BE2C (cell line): ENCODE data around the gene CEP131.

Experiments used
- DNase-seq: peaks from one replicate; pipeline ENCODE4 v3.0.0-alpha.2; 2020
- H3K27me3 ChIP-seq: fragments of 250-450 bp; sonication (Bioruptor Pico); 2 replicates; pipeline ENCODE4 v1.5.1; 2020; ENCODE audit warnings: mild to moderate bottlenecking
- H3K36me3 ChIP-seq: fragments of 250-450 bp; sonication (Bioruptor Pico); 2 replicates; pipeline ENCODE4 v1.5.1; 2020; ENCODE audit warnings: mild to moderate bottlenecking
- H3K4me1 ChIP-seq: fragments of 250-450 bp; sonication (Bioruptor Pico); 2 replicates; pipeline ENCODE4 v1.5.1; 2020
- H3K4me3 ChIP-seq: 2 replicates; pipeline ENCODE4 v1.5.1; 2011; ENCODE audit warnings: low read depth, low read length
- H3K9me3 ChIP-seq: fragments of 250-450 bp; sonication (Bioruptor Pico); 2 replicates; pipeline ENCODE4 v1.5.1; 2020
- CTCF ChIP-seq: IDR thresholded peaks from 2 replicates; pipeline ENCODE4 v1.5.1; 2012; ENCODE audit warnings: mild to moderate bottlenecking, low read depth, low read length

CEP131 gene

DNA sequence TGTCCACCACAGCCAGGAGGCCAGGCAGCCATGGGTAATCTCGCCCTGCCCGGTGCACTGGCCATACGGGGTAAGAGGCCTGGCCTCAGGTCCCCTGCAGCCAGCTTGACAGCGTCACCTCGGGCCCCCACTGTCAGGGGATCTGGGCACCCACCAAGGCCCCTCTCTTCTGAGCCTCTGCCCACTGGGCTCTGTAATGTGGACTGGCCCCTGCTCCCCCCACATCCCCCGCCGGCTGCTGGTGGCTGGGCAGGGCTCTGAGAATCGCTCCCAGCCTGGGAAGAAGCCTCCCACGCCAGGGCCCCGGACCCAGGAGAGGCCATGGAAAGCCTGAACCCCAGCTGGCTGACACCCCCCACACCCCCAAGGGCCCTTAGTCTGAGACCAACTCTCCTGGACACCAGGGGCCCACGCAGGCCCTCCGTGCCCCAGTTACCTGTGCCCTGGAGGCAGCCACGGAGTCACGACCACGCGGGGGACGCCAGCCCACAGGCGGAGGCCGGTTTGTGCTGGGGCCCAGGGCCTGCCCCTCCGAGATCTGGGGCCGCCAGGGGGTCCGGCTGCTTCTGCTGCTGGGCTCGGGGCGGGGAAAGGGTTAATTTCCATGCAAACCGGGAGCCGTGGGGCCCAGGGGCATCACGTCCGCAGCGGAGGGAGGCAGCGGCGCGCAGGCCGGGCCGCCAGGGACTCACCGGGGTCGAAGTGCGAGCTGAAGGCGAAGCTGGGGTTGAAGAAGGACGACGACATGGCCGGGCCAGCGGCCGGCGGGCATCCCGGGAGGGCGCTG, 57.3 kb downstream of the CEP131 start, which contains the start of gene PVALEF:
TSS of gene PVALEF (plus strand) at position 262 of the 787 bp plus-strand sequence. CDS start 15,720 bp downstream, outside the sequence.
- Histone ChIP-seq H3K4me1 (peaks cover 9% of the 10 kb centered on the region), H3K4me3 (peak within 1 kb of the TSS; percentile 45), H3K9me3 (no peaks in the 10 kb centered on the region), H3K27me3 (no peaks in the 10 kb centered on the region), H3K36me3 (no peaks in the 10 kb centered on the region)
- no peak for TF ChIP-seq CTCF
- peak; percentile 51 for DNase-seq

DNA sequence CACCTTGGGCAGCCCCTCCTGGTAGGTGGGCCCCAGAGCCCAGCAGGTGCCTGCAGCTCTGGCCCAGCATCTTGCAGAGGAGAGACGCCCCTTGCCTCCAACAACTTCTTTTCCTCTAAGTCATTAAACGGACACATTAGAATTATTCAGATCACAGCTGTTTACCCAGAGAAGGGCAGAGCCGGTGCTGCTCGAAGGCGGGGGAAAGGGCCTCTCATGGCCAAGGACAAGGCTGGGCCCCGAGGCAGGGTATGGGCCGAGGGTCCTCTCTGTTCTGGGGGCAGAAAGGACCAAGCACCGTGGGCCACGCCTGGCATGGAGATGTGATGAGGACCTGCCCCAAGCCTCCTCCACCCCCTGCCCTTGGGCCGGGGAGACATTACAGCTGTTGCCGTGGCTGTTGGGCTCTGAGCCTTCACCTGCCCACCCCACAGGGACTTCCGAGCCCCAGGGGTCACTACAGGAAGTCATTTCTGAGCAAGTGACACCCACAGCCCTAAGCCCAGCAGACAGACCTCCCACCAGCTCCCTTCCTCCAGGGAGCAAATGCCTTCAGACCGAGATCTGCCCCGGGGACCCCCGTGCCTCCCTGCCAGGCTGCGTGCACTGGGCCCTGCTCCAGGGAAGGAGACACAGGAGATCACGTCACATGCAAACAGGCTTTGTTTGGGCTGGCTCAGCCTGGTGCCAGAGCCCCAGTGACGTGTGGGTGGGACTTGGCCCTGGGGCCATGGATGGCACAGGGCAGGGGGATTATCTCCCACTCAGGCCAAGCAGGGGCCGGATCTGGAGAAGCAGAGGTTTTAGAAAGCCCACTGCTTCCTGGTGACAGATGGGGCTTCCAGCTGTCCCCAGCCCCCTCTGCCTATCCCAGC, 58.2 kb downstream of the CEP131 start:
- no peaks in the 10 kb centered on the region for H3K27me3 ChIP-seq
- DNase-seq = peak; percentile 56

DNA sequence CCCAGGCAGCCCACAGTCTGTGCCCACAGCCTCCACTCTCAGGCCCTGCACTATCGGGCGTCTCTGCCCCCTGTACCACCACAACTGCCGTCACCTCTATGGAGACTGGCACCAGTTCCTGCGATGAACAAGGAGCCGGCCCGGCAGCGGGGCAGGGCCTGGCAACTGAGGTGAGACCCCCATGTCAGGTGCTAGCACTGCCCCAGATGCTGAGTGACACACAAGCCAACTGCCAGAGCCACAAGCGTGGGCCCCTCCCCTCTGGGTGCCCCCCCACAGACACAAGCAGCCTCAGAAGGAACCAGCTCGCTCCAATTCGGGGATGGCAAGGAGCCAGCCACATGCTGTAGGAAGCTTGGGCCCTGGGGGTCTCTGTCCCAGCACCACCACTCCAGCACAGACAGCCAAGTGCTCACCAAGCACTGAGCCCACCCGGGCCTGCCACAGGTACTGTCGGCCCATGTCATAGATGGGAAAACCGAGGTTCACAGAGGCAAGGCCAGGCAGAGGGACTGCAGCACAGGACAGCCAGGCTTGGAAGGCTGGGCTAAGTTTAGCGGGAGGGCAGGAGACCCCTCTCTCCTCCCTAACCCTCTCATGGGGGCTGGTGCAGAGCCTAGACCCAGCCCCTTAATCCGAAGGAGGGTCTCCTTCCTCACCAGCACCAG, 58.9 kb downstream of the CEP131 start:
- Histone ChIP-seq H3K4me3 (no peak overlapping the region), H3K27me3 (no peaks in the 10 kb centered on the region), H3K9me3 (no peaks in the 10 kb centered on the region), H3K36me3 (no peaks in the 10 kb centered on the region), H3K4me1 (peaks cover 9% of the 10 kb centered on the region)
- DNase-seq = peak; percentile 9
- no peak for TF ChIP-seq CTCF

More for the DNA sequence above, 58.2 kb downstream of the CEP131 start:
- TF ChIP-seq CTCF = no peak
- Histone ChIP-seq H3K9me3 (no peaks in the 10 kb centered on the region), H3K4me1 (peaks cover 9% of the 10 kb centered on the region), H3K36me3 (no peaks in the 10 kb centered on the region), H3K4me3 (no peak overlapping the region)

DNA sequence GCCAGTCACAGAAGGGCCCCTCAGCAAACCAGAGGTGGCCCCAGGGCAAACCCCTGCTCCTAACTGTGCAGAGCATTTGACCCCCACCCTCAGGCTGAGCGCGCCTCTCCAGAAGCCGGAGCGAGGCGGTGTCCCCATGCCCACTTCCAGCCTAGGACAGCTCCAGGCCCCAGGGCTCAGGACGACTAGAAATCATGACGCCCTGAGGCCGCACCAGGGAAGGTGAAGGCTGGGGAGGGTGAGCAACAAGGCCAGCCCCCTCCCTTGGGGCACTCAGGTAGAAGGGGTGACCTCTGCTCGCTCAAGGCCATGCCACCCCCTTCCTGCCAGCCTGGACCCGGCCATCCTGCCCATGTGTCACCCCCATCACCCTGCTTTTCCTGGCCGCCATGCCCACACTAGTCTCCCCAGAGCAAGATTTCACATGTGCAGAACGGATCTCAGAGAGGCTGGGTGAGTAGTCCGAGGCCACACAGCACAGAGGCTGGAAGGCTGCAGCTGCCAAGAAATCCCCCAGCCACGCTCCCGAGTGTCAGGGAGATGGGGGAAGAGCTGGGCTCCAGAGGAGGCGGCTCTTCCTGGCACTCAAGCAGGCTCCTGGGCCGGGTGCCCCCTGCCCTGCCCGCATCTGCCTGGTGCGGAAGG, 59.6 kb downstream of the CEP131 start:
- Histone ChIP-seq H3K4me1 (peaks cover 9% of the 10 kb centered on the region), H3K4me3 (no peak overlapping the region), H3K36me3 (no peaks in the 10 kb centered on the region), H3K9me3 (no peaks in the 10 kb centered on the region), H3K27me3 (no peaks in the 10 kb centered on the region)
- peak; percentile 16 for DNase-seq
- TF ChIP-seq CTCF = no peak

DNA sequence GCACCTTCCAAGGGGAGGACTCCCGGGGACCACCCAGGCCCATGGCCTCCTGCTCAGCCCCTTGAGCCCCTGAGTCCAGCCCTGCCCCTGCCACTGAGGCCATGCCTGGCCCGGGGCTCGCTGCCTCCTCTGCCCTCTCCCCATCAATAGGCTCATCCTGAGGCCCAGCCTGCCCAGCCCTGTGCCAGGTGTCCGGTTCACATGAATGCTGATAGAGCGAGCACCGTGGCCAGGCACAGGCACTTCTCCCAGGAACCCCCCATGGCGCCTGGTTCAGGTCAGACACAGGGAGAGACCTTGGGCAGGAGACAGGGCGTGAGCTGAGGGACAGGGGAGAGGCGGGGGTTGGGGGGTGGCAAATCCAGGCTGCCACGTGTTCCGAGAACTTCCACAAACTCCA, 60.3 kb downstream of the CEP131 start:
- no peak for TF ChIP-seq CTCF
- no peaks in the 10 kb centered on the region for H3K36me3 ChIP-seq
- no peaks in the 10 kb centered on the region for H3K9me3 ChIP-seq
- peak; percentile 9 for DNase-seq
- peaks cover 9% of the 10 kb centered on the region for H3K4me1 ChIP-seq
- no peaks in the 10 kb centered on the region for H3K27me3 ChIP-seq
- no peak overlapping the region for H3K4me3 ChIP-seq
